Loucy (cell line): ENCODE measurements around the gene SECTM1.

Experiments
- H2AFZ ChIP-seq: fragments of 200-600 bp; sonication (generic); 2 replicates; pipeline ENCODE4 v1.6.0; 2016; ENCODE audit warnings: antibody characterized with exemption, mild to moderate bottlenecking, low read length, moderate library complexity
- H3F3A ChIP-seq: fragments of 200-600 bp; 2 replicates; pipeline ENCODE4 v1.6.0; 2016; ENCODE audit warnings: antibody characterized with exemption, low read depth, mild to moderate bottlenecking
- H3K27me3 ChIP-seq: fragments of 200-600 bp; sonication (generic); 2 replicates; pipeline ENCODE4 v1.6.1; 2014; ENCODE audit warnings: low read length, mild to moderate bottlenecking; ENCODE audit not compliant: insufficient read depth, poor library complexity, severe bottlenecking
- H3K36me3 ChIP-seq: fragments of 200-600 bp; sonication (generic); 2 replicates; pipeline ENCODE4 v1.6.1; 2016; ENCODE audit warnings: low read length; ENCODE audit not compliant: insufficient read depth
- H3K4me1 ChIP-seq: fragments of 200-600 bp; sonication (generic); 2 replicates; pipeline ENCODE4 v1.5.1; 2014; ENCODE audit warnings: low read length, mild to moderate bottlenecking; ENCODE audit not compliant: insufficient read depth, poor library complexity, severe bottlenecking
- H3K4me2 ChIP-seq: fragments of 200-600 bp; sonication (generic); 2 replicates; pipeline ENCODE4 v1.6.0; 2014; ENCODE audit warnings: antibody characterized with exemption, low read length, low read depth, mild to moderate bottlenecking; ENCODE audit not compliant: poor library complexity, severe bottlenecking
- H3K4me3 ChIP-seq: fragments of 200-600 bp; sonication (generic); 2 replicates; pipeline ENCODE4 v1.5.1; 2014; ENCODE audit warnings: low read length, mild to moderate bottlenecking, mixed read lengths; ENCODE audit not compliant: poor library complexity, severe bottlenecking
- H3K79me2 ChIP-seq: fragments of 200-600 bp; sonication (generic); 2 replicates; pipeline ENCODE4 v1.6.1; 2014; ENCODE audit warnings: low read length; ENCODE audit not compliant: insufficient read depth
- H3K9ac ChIP-seq: fragments of 200-600 bp; sonication (generic); 2 replicates; pipeline ENCODE4 v1.6.0; 2014; ENCODE audit warnings: mild to moderate bottlenecking, low read depth, low read length, moderate library complexity; ENCODE audit not compliant: poor library complexity, severe bottlenecking
- H3K9me2 ChIP-seq: fragments of 200-600 bp; sonication (generic); replicated peaks from 2 replicates; pipeline ENCODE4 v1.6.1; 2016; ENCODE audit warnings: low read depth, low read length, mixed read lengths
- H3K9me3 ChIP-seq: fragments of 200-600 bp; sonication (generic); 2 replicates; pipeline ENCODE4 v1.6.1; 2014; ENCODE audit warnings: mild to moderate bottlenecking, antibody characterized with exemption, low read length, low read depth; ENCODE audit not compliant: insufficient read depth
- H4K20me1 ChIP-seq: fragments of 200-600 bp; sonication (generic); 2 replicates; pipeline ENCODE4 v1.6.0; 2014; ENCODE audit warnings: antibody characterized with exemption, low read length, mild to moderate bottlenecking; ENCODE audit not compliant: insufficient read depth, poor library complexity, severe bottlenecking
- EZH2phosphoT487 ChIP-seq: fragments of 200-600 bp; IDR thresholded peaks from 2 replicates; pipeline ENCODE4 v1.6.1; 2018; ENCODE audit warnings: antibody characterized with exemption, mild to moderate bottlenecking, moderate library complexity, borderline replicate concordance
- TF ChIP-seq, protein P1 (sequence below): fragments of 200-600 bp; sonication (generic); conservative IDR thresholded peaks from 2 replicates; pipeline ENCODE4 v1.5.1; 2014; ENCODE audit warnings: mild to moderate bottlenecking, antibody characterized with exemption, low read length

SECTM1 gene

DNA sequence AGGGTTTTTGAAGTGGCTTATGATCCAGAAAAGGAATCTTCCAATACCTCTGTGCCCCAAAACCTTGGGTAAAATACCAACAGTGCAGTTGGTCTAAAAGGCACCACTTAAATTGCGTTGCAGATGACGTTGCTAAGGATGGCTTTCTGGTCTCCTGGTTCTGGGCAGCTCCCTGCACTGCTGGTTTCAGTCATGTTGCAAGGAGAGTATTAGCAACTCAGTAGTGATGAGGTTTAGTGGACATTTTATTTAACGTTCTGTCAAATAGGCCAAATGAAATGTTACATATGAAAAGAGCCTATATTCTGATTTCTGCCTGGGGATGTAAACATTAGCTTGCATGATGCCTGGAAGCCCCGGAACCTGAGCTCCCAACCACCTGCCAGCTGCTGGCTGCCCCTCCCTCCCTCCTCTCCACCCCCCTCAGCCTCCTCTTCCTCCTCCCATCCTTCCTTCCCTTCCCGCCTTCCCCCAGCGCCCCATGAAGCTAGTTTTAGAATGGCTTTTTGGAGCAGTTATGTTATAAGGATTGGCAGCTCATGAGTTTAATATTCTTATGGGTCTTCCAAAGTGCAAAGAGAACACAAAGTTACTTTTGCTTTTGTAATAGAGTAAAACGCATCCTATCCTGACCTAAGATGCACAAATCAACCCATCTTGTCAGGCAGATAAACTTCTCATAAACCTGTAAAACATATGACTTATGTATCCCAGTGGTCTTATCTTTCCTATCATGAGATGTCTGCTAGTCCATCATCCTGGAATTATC lies 36.9 kb downstream of the SECTM1 start:
- peak overlapping the region; percentile 99 for H3K4me2 ChIP-seq

DNA sequence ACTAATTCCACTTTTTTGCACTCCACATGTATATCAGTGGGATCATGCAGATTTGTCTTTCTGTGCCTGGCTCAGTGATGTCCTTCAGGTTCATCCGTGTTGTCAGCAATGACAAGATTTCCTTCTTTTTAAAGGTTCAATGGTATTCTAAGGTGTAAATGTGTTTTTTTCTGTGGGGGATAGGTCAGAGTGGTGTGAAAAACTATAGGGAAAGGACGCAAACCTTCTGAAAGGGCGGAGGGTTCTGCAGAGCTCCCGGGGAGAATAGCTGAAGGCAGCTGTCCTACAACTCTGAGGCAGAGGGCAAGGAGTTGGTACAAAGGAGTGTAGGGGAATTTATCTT lies 38.1 kb downstream of the SECTM1 start:
- TF ChIP-seq, protein P1, sequence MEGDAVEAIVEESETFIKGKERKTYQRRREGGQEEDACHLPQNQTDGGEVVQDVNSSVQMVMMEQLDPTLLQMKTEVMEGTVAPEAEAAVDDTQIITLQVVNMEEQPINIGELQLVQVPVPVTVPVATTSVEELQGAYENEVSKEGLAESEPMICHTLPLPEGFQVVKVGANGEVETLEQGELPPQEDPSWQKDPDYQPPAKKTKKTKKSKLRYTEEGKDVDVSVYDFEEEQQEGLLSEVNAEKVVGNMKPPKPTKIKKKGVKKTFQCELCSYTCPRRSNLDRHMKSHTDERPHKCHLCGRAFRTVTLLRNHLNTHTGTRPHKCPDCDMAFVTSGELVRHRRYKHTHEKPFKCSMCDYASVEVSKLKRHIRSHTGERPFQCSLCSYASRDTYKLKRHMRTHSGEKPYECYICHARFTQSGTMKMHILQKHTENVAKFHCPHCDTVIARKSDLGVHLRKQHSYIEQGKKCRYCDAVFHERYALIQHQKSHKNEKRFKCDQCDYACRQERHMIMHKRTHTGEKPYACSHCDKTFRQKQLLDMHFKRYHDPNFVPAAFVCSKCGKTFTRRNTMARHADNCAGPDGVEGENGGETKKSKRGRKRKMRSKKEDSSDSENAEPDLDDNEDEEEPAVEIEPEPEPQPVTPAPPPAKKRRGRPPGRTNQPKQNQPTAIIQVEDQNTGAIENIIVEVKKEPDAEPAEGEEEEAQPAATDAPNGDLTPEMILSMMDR = no peak
- H3K4me2 ChIP-seq = no peak overlapping the region

More for the DNA sequence above, 36.9 kb downstream of the SECTM1 start:
- TF ChIP-seq, protein P1 = no peak
- no peak for TF ChIP-seq EZH2phosphoT487
- peaks cover 6% of the 10 kb centered on the region for H4K20me1 ChIP-seq
- 0 out of 2 replicates have a peak overlapping the region, but pooled peaks have one; percentile 58 for H2AFZ ChIP-seq
- no peaks in the 10 kb centered on the region for H3K27me3 ChIP-seq
- H3K4me3 ChIP-seq = peak overlapping the region; percentile 81
- no peaks in the 10 kb centered on the region for H3K9me2 ChIP-seq
- no peaks in the 10 kb centered on the region for H3K36me3 ChIP-seq
- peaks cover 12% of the 10 kb centered on the region for H3K79me2 ChIP-seq
- H3K4me1 ChIP-seq = peaks cover 67% of the 10 kb centered on the region
- H3K9ac ChIP-seq = peak overlapping the region; percentile 93
- H3F3A ChIP-seq = peaks cover 14% of the 10 kb centered on the region
- H3K9me3 ChIP-seq = no peaks in the 10 kb centered on the region

DNA sequence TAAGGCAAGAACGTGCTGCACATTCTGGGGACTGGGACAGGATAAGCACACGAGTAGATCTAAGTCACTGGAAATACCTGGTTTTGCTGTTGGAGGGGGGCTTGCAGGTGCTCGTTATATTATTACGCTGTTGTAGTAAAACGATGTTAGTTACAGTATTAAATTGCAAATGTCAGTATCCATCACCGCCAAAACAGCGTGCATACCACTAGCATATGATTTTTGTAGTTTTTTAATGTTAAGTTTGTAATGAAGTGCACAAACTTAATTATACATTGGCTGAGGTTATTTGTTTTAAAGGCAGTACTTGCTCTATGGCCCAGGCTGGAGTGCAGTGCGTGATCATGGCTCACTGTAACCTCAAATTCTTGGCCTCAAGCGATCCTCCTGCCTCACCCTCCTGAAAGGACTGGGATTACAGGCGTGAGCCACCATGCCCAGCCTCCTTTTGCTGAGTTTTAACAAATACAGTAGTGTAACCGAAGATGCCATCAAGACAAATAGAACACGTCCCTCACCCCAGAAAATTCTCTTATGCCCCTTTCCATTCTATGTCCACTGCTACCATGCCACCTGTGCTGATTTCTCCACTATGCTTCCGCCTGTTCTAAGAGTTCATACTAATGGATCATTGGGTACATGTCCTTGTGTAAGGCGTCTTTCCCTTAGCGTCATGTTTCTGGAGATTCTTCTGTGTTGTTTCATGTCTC lies 39.3 kb downstream of the SECTM1 start:
- Histone ChIP-seq H3K27me3 (no peaks in the 10 kb centered on the region), H3K9ac (peak overlapping the region; percentile 56), H3K36me3 (no peaks in the 10 kb centered on the region), H3K4me1 (peaks cover 47% of the 10 kb centered on the region), H3F3A (peaks cover 14% of the 10 kb centered on the region), H3K79me2 (peaks cover 14% of the 10 kb centered on the region), H3K4me3 (peak overlapping the region; percentile 66), H3K9me2 (no peaks in the 10 kb centered on the region), H2AFZ (no peak overlapping the region), H4K20me1 (peaks cover 6% of the 10 kb centered on the region), H3K9me3 (no peaks in the 10 kb centered on the region), H3K4me2 (peak overlapping the region; percentile 69)
- TF ChIP-seq, protein P1 = no peak
- TF ChIP-seq EZH2phosphoT487 = no peak

More for the DNA sequence above, 38.1 kb downstream of the SECTM1 start:
- H3K4me1 ChIP-seq = peaks cover 57% of the 10 kb centered on the region
- no peaks in the 10 kb centered on the region for H3K27me3 ChIP-seq
- H2AFZ ChIP-seq = no peak overlapping the region
- H3K9me3 ChIP-seq = no peaks in the 10 kb centered on the region
- H3F3A ChIP-seq = peaks cover 14% of the 10 kb centered on the region
- H4K20me1 ChIP-seq = peaks cover 6% of the 10 kb centered on the region
- no peak overlapping the region for H3K9ac ChIP-seq
- no peaks in the 10 kb centered on the region for H3K36me3 ChIP-seq
- H3K79me2 ChIP-seq = peaks cover 14% of the 10 kb centered on the region
- no peaks in the 10 kb centered on the region for H3K9me2 ChIP-seq
- no peak overlapping the region for H3K4me3 ChIP-seq
